ENCODE results near the gene RBBP7. TPM values are rescaled to one million over a fixed set of nuclear protein-coding genes. Genes with fewer than 3 reads are reported as not detected.

RBBP7 gene
- total RNA-seq, 4 donors from 2014 or later = 80.5 to 89.3 (median 86.3) TPM

DNA sequence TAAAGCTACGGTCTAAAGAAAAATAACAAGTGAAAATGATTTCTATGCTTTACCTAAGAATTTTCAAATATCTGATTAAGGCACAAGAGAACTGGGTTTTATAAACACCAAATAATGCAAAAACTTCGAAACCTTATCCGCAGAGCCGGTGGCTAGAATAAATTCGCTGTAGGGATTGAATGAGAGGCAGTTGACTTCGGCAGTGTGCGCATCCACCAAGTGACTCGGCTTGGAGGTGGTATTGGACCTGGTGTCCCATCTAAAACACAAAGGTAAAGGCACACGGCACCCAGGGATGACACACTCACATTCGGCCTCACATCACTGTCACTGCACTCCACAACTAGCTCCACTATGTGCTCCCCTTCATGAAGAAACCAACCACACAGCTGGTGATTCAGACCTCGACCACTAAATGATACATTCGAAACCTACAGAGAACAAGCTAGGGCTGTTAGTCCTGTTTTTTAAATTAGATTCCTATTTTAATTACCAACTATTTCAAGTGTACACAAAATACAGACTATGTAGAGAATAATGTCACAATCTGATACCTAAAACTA, 17.5 kb downstream of the RBBP7 start:
- Histone ChIP-seq H3K27me3 (no peaks in the 10 kb centered on the region), H3K4me3 (replicated peaks in 1 of 3) (no peak overlapping the region), H3K9me3 (no peaks in the 10 kb centered on the region), H3K36me3 (peaks cover 4 to 9% of the 10 kb centered on the region in 2 donors), H3K27ac (no peak overlapping the region), H3K4me1 (no peaks in the 10 kb centered on the region)
- no peak for DNase-seq
- intact Hi-C loops (cut with DNase I) = no loop called here
- 84 to 95% methylated on average over 10 to 11 of the region's 12 CpGs for WGBS, 2 donors
- TF ChIP-seq CTCF (IDR thresholded peaks at IDR 0.05) (no peak), POLR2A (IDR thresholded peaks at IDR 0.05) (no peak)

GRCh38 chrX:16851827-16852226, 18.3 kb downstream of the RBBP7 start:
- TF ChIP-seq POLR2A (IDR thresholded peaks at IDR 0.05) (no peak), CTCF (IDR thresholded peaks at IDR 0.05) (no peak)

GRCh38 chrX:16851421-16851820, 18.7 kb downstream of the RBBP7 start:
- DNase-seq = no peak
- H3K27ac ChIP-seq = no peak overlapping the region
- no peaks in the 10 kb centered on the region for H3K4me1 ChIP-seq
- no peak overlapping the region for H3K4me3 ChIP-seq (replicated peaks in 1 of 3)
- intact Hi-C loops (cut with DNase I) = no loop called here
- no peak for TF ChIP-seq CTCF (IDR thresholded peaks at IDR 0.05)
- H3K27me3 ChIP-seq = no peaks in the 10 kb centered on the region
- H3K36me3 ChIP-seq = peaks cover 4 to 5% of the 10 kb centered on the region in 2 donors
- WGBS, 2 donors = 79 to 87% methylated on average over 1 of the region's 1 CpG
- H3K9me3 ChIP-seq = no peaks in the 10 kb centered on the region

More at GRCh38 chrX:16851827-16852226, 18.3 kb downstream of the RBBP7 start:
- WGBS, 2 donors = 98 to 100% methylated on average over 3 of the region's 3 CpGs
- no peaks in the 10 kb centered on the region for H3K4me1 ChIP-seq
- no peaks in the 10 kb centered on the region for H3K9me3 ChIP-seq
- no peaks in the 10 kb centered on the region for H3K27me3 ChIP-seq
- no peak overlapping the region for H3K27ac ChIP-seq
- no peak for DNase-seq
- H3K4me3 ChIP-seq (replicated peaks in 1 of 3) = no peak overlapping the region
- intact Hi-C loops (cut with DNase I) = no loop called here
- peaks cover 4 to 5% of the 10 kb centered on the region in 2 donors for H3K36me3 ChIP-seq

DNA sequence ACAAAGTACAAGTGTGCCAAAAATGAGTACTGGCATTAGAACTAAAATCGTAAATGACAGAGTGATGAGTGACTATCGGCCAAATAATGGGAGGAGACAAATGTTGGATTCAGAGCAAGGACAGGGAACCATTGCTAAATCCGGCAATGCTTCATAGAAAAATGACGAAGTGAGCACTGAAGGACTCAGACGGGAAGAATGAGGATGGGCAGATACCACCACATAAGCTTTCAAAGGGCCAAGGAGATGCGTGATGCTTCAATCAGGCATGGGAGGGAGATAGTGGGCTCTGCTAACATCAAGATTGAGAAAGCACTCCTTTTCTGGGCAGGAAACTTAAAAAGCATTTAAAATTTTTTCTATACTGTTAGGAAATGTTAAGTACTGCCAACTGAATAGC, 21.6 kb downstream of the RBBP7 start:
- 74 to 86% methylated on average over 6 of the region's 6 CpGs for WGBS, 2 donors
- intact Hi-C loops (cut with DNase I) = no loop called here
- no peak for DNase-seq
- Histone ChIP-seq H3K27me3 (no peaks in the 10 kb centered on the region), H3K4me3 (replicated peaks in 1 of 3) (no peak overlapping the region), H3K36me3 (peaks cover 4 to 17% of the 10 kb centered on the region in 2 donors), H3K27ac (no peak overlapping the region), H3K9me3 (no peaks in the 10 kb centered on the region), H3K4me1 (no peaks in the 10 kb centered on the region)
- no peak for TF ChIP-seq POLR2A (IDR thresholded peaks at IDR 0.05)
- no peak for TF ChIP-seq CTCF (IDR thresholded peaks at IDR 0.05)

GRCh38 chrX:16845686-16846085, 24.5 kb downstream of the RBBP7 start:
- Histone ChIP-seq H3K27ac (no peak overlapping the region), H3K9me3 (no peaks in the 10 kb centered on the region), H3K4me1 (no peaks in the 10 kb centered on the region), H3K4me3 (replicated peaks in 1 of 3) (no peak overlapping the region), H3K27me3 (no peaks in the 10 kb centered on the region), H3K36me3 (peaks cover 4 to 12% of the 10 kb centered on the region in 2 donors)
- intact Hi-C loops (cut with DNase I) = no loop called here
- TF ChIP-seq CTCF (IDR thresholded peaks at IDR 0.05) = no peak
- TF ChIP-seq POLR2A (IDR thresholded peaks at IDR 0.05) = no peak
- 85 to 94% methylated on average over 2 of the region's 2 CpGs for WGBS, 2 donors
- no peak for DNase-seq

All from thyroid gland (tissue), 4 donors.